Loucy (cell line): ENCODE measurements around the gene NOD2.

Experiments used
- H2AFZ ChIP-seq: fragments of 200-600 bp; sonication (generic); 2 replicates; pipeline ENCODE4 v1.6.0; 2016; ENCODE audit warnings: antibody characterized with exemption, mild to moderate bottlenecking, low read length, moderate library complexity
- H3F3A ChIP-seq: fragments of 200-600 bp; 2 replicates; pipeline ENCODE4 v1.6.0; 2016; ENCODE audit warnings: antibody characterized with exemption, low read depth, mild to moderate bottlenecking
- H3K27me3 ChIP-seq: fragments of 200-600 bp; sonication (generic); 2 replicates; pipeline ENCODE4 v1.6.1; 2014; ENCODE audit warnings: low read length, mild to moderate bottlenecking; ENCODE audit not compliant: insufficient read depth, poor library complexity, severe bottlenecking
- H3K36me3 ChIP-seq: fragments of 200-600 bp; sonication (generic); 2 replicates; pipeline ENCODE4 v1.6.1; 2016; ENCODE audit warnings: low read length; ENCODE audit not compliant: insufficient read depth
- H3K4me1 ChIP-seq: fragments of 200-600 bp; sonication (generic); 2 replicates; pipeline ENCODE4 v1.5.1; 2014; ENCODE audit warnings: low read length, mild to moderate bottlenecking; ENCODE audit not compliant: insufficient read depth, poor library complexity, severe bottlenecking
- H3K4me2 ChIP-seq: fragments of 200-600 bp; sonication (generic); 2 replicates; pipeline ENCODE4 v1.6.0; 2014; ENCODE audit warnings: antibody characterized with exemption, low read length, low read depth, mild to moderate bottlenecking; ENCODE audit not compliant: poor library complexity, severe bottlenecking
- H3K4me3 ChIP-seq: fragments of 200-600 bp; sonication (generic); 2 replicates; pipeline ENCODE4 v1.5.1; 2014; ENCODE audit warnings: low read length, mild to moderate bottlenecking, mixed read lengths; ENCODE audit not compliant: poor library complexity, severe bottlenecking
- H3K79me2 ChIP-seq: fragments of 200-600 bp; sonication (generic); 2 replicates; pipeline ENCODE4 v1.6.1; 2014; ENCODE audit warnings: low read length; ENCODE audit not compliant: insufficient read depth
- H3K9ac ChIP-seq: fragments of 200-600 bp; sonication (generic); 2 replicates; pipeline ENCODE4 v1.6.0; 2014; ENCODE audit warnings: mild to moderate bottlenecking, low read depth, low read length, moderate library complexity; ENCODE audit not compliant: poor library complexity, severe bottlenecking
- H3K9me2 ChIP-seq: fragments of 200-600 bp; sonication (generic); replicated peaks from 2 replicates; pipeline ENCODE4 v1.6.1; 2016; ENCODE audit warnings: low read depth, low read length, mixed read lengths
- H3K9me3 ChIP-seq: fragments of 200-600 bp; sonication (generic); 2 replicates; pipeline ENCODE4 v1.6.1; 2014; ENCODE audit warnings: mild to moderate bottlenecking, antibody characterized with exemption, low read length, low read depth; ENCODE audit not compliant: insufficient read depth
- H4K20me1 ChIP-seq: fragments of 200-600 bp; sonication (generic); 2 replicates; pipeline ENCODE4 v1.6.0; 2014; ENCODE audit warnings: antibody characterized with exemption, low read length, mild to moderate bottlenecking; ENCODE audit not compliant: insufficient read depth, poor library complexity, severe bottlenecking
- CTCF ChIP-seq: fragments of 200-600 bp; sonication (generic); conservative IDR thresholded peaks from 2 replicates; pipeline ENCODE4 v1.5.1; 2014; ENCODE audit warnings: mild to moderate bottlenecking, antibody characterized with exemption, low read length
- EZH2phosphoT487 ChIP-seq: fragments of 200-600 bp; IDR thresholded peaks from 2 replicates; pipeline ENCODE4 v1.6.1; 2018; ENCODE audit warnings: antibody characterized with exemption, mild to moderate bottlenecking, moderate library complexity, borderline replicate concordance

Gene NOD2

GRCh38 chr16:50704245-50704644, 10.8 kb downstream of the NOD2 start:
- no peaks in the 10 kb centered on the region for H3K36me3 ChIP-seq
- no peak overlapping the region for H2AFZ ChIP-seq
- H3K4me1 ChIP-seq: peaks cover 10% of the 10 kb centered on the region
- no peak overlapping the region for H3K9ac ChIP-seq
- H4K20me1 ChIP-seq: no peaks in the 10 kb centered on the region
- H3K27me3 ChIP-seq: no peaks in the 10 kb centered on the region
- H3K9me2 ChIP-seq: no peaks in the 10 kb centered on the region
- no peak for TF ChIP-seq CTCF
- no peak for TF ChIP-seq EZH2phosphoT487
- H3K4me2 ChIP-seq: no peak overlapping the region
- H3K79me2 ChIP-seq: no peaks in the 10 kb centered on the region
- H3K9me3 ChIP-seq: peaks cover 17% of the 10 kb centered on the region; the same call in 1 of the 2 replicates
- no peaks in the 10 kb centered on the region for H3F3A ChIP-seq
- H3K4me3 ChIP-seq: no peak overlapping the region

- H4K20me1 ChIP-seq: no peaks in the 10 kb centered on the region
- no peaks in the 10 kb centered on the region for H3F3A ChIP-seq
- no peak overlapping the region for H2AFZ ChIP-seq
- TF ChIP-seq CTCF (no peak), EZH2phosphoT487 (no peak)
- no peak overlapping the region for H3K9ac ChIP-seq
- H3K9me3 ChIP-seq: peaks cover 17% of the 10 kb centered on the region; the same call in 1 of the 2 replicates
- H3K9me2 ChIP-seq: no peaks in the 10 kb centered on the region
- H3K4me3 ChIP-seq: no peak overlapping the region
- no peaks in the 10 kb centered on the region for H3K27me3 ChIP-seq
- no peaks in the 10 kb centered on the region for H3K36me3 ChIP-seq
- no peaks in the 10 kb centered on the region for H3K79me2 ChIP-seq
- H3K4me1 ChIP-seq: peaks cover 13% of the 10 kb centered on the region
- H3K4me2 ChIP-seq: no peak overlapping the region
Measured at GRCh38 chr16:50705436-50706110, 12.2 kb downstream of the NOD2 start.

DNA sequence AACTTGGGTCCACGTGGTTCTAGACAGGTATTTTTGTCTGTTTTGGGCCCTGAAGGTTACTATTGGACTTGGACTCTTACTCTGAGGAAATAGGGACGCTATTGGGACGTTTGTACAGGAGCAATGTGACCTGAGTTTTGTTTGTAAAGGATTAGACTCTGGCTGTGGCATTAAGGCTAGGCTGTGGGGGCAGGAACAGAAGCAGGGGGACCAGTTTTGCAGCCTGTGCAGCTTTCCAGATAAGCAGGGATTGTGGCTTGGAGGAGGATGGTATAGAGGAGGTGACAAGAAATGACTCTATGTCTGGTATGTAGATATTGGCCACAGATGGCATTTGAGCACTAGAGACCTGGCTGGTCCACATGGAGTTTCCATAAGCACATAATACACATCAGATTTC, 12.8 kb downstream of the NOD2 start:
- TF ChIP-seq EZH2phosphoT487: no peak
- no peak for TF ChIP-seq CTCF
- no peaks in the 10 kb centered on the region for H3K79me2 ChIP-seq
- H3K4me1 ChIP-seq: peaks cover 13% of the 10 kb centered on the region
- H3K9me2 ChIP-seq: no peaks in the 10 kb centered on the region
- no peaks in the 10 kb centered on the region for H3K27me3 ChIP-seq
- no peak overlapping the region for H3K9ac ChIP-seq
- H3K4me3 ChIP-seq: no peak overlapping the region
- no peaks in the 10 kb centered on the region for H3F3A ChIP-seq
- H3K9me3 ChIP-seq: peaks cover 17% of the 10 kb centered on the region; the same call in 1 of the 2 replicates
- no peak overlapping the region for H2AFZ ChIP-seq
- no peak overlapping the region for H3K4me2 ChIP-seq
- H3K36me3 ChIP-seq: no peaks in the 10 kb centered on the region
- no peaks in the 10 kb centered on the region for H4K20me1 ChIP-seq
